PC-3 (cell line): ENCODE measurements around the gene KRTAP5-3.

ENCODE experiments used
- CTCF ChIP-seq: fragments of 300-600 bp; sonication (generic); conservative IDR thresholded peaks from 2 replicates; pipeline ENCODE4 v1.5.1; 2017; ENCODE audit warnings: antibody characterized with exemption, low read depth, mild to moderate bottlenecking, low read length
- EZH2 ChIP-seq: fragments of 300-600 bp; sonication (generic); IDR thresholded peaks from one replicate; pipeline ENCODE4 v1.6.1; 2017; ENCODE audit warnings: antibody characterized with exemption, mild to moderate bottlenecking, low read length; ENCODE audit not compliant: unreplicated experiment
- EZH2phosphoT487 ChIP-seq: fragments of 300-600 bp; sonication (generic); IDR thresholded peaks from 2 replicates; pipeline ENCODE4 v1.6.1; 2018; ENCODE audit warnings: mild to moderate bottlenecking, antibody characterized with exemption, low read length, borderline replicate concordance

- TF ChIP-seq CTCF, result peak; percentile 91
- no peak for TF ChIP-seq EZH2
- no peak for TF ChIP-seq EZH2phosphoT487
Observed at GRCh38 chr11:1652771-1653540, 44.7 kb upstream of the KRTAP5-3 start.
